HPDE6-E6E7 (cell line): Measurements from ENCODE around the gene STARD13.

Experiments used
- DNase-seq: peaks from one replicate; pipeline ENCODE4 v3.0.0; 2011; ENCODE audit warnings: missing footprints; ENCODE audit errors: extremely low spot score

STARD13 gene

DNA sequence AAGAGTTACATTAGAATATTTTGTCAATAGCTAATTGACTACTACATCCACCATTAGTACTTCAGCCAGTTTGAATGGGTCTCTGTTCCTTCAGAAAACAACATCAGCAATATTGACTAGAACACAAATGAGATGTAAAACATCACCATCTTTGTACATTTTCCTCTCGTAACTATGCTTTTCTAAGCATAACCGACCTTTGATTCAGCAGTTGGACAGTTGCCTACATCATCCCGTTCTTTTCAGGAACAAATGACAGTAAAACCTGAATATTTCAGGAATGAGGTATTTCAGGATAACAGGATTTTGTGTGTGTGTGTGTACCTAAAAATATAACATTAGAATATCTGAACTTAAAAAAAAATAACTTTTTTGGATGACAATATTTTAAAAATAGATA is 60.9 kb downstream of the STARD13 start:
- no peak for DNase-seq

DNA sequence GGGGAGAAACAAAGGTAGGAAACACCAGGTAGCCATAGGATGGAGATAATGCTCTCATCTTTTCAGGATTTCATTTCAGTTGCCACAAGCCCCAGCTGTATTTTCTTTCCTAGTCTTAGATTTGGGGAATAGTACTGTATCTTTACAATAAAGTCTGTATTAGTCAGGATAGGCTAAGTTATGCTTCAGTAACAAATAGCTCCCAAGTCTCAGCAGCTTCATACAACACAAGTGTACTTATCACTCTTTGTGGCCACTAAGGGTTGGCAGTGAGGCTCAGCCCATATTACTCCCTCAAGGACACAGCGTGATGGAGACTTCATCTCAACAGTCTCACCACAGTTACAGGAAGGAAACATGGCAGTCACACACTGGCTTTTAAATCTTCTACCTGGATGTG is 61.4 kb downstream of the STARD13 start:
- no peak for DNase-seq

DNA sequence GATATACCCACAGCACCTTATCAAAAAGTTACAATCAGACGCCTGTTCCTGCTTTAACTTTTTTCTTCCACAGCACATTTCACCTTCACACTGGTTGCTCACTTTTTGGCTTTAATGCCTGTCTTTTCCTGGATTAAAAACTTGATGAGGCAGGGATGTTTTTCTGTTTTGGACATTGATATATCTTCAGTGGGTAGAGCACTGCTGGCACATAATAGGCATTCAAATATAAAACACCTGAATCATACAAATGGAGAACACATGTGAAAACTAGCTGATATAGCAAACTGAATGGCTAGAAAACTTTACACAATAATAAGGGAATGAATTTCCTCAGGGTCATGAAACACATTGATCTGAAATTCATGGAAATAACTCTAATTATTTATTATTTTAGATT is 65.6 kb downstream of the STARD13 start:
- no peak for DNase-seq

DNA sequence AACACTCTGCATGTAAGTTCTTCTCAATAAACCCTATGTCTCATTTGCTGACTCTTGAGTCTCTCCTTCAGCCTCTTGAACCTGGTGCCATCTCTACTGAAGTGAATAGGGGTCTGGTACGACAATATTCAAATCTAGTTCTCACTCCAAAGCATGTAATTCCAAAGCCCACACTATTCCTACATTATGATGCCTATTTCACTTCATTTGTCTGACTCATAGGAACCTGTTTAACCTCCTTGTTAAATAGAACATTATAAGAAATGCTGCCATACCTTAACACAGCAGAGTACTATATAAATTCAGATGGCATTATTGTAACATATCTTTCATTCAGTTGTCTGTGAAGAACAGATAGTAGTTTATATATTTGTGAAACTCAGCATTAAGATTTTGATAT is 67.1 kb downstream of the STARD13 start:
- no peak for DNase-seq

DNA sequence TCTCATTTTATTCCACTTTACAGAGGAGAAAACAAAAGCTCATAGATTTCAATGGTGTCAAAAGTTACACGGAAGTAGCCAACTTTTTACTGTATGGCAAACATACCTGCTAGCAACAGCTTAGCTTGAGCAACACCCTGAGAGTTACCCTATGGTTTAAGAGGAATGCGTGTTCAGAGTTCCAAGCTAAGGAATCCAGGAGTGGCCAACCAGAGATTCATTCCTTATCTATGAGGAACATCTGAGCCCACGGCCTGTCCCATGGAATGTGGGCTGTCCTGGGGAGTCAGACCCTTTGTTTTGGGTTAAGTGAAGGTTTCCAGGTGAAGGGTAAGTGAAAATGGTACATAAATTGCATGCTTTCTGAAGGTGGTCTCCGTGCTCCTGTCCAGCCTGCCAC is 67.5 kb downstream of the STARD13 start:
- no peak for DNase-seq

DNA sequence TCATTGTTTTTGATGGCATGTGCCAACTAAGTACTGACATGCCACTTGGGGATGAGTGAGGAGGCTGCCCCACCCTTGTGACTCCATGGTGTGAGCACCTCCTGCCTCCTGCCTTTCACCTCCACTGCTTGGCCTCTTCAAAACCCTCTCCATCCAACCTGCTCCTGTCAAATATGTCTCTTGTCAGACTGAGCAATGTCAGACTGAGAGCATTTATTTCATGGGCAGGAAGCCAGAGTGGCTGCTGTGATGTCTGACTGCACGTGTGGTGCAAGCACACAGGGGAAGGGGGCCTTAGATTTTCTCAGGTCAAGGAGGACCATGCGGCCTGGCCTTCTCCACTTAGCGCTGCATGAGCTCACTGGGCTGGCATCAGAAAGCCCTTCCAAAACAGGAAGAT is 68.3 kb downstream of the STARD13 start:
- no peak for DNase-seq

DNA sequence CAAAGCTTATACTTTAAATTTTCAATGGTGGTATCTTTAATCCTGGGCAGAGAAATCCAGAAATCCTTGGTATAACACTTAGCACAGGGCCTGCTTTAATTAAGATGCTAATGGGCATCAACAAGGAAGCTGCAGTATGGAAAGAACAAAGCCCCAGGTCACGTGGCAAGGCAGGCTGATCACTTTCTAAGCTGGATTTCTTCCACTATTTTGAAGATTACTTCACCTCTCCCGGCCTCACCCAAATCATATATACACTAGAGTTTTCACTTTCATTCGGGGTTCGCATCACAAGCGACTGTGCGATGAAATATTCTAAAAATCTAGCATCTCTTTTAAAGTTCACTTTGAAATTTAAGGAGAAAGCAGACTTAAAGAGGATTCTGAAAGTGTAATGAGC is 71.8 kb downstream of the STARD13 start:
- no peak for DNase-seq

DNA sequence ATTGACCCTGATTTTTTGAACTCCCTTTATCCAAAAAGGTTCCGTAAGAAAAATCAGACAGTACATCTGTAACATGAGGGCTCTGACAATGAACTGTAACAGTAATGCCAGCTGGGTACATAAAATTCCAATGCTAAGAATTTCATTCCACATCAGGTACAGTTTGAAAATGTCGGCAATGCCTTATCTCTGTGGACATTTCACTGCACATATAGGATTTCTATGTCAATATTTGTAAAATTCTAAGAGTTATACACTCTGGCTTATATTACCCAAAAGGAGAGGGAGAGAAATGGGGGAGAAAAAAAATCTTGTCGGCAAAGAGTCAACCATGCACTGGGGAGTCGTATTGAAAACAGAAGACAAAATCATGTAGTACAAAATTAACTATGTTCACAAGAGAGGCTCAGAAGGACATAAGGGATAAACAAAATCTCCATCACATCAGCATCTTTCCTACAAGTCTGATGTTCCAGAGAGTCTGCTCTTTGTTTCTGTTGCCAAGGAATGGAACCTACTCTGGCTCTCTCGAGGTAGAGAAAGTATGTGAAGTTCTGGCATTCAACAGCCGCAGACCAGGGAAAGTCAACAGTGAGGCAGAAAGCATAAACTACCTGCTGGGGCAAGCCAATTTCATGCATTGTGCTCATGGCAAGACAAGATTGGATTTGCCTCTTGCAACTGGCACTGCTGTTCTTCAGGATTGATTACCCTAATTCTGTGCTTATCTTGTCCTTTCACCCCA is 72.4 kb downstream of the STARD13 start:
- no peak for DNase-seq

DNA sequence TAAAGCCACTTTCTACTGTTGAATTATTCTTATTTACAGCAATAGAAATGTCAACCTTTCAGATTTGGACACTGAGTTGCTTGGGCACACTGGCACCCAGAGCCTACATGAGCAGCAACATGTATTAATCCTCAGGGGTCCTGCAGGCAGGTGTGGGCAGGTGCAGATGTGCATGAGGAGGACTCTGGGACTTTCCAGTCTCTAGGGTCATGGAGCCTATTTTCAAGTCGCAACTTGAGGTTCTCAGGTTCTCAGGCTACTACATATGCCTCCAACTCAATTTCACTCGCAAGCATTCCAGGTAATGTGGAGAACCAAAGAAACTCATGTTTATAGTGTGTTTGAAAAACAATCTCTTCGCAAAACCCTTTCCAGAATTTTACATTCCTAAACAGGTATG is 73.2 kb downstream of the STARD13 start:
- DNase-seq = no peak

DNA sequence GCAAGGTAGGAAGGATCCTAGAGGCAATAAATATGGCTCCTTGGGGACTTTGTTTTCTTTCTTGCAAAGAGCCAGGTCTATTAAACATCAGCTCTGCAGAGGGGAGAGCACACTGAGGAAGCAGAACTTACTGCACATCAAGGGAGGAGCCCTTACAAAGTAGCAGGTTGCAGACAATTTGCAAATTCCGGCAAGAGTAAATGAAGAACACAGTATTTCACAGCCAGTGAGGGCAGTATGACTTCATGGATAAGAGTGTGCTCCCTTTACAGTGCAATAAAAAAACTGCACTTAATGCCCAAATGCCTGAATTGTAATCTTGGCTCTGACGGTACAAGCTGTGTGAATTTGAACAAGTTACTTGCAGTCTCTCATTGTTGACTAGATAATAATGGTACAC is 75.5 kb downstream of the STARD13 start:
- no peak for DNase-seq

DNA sequence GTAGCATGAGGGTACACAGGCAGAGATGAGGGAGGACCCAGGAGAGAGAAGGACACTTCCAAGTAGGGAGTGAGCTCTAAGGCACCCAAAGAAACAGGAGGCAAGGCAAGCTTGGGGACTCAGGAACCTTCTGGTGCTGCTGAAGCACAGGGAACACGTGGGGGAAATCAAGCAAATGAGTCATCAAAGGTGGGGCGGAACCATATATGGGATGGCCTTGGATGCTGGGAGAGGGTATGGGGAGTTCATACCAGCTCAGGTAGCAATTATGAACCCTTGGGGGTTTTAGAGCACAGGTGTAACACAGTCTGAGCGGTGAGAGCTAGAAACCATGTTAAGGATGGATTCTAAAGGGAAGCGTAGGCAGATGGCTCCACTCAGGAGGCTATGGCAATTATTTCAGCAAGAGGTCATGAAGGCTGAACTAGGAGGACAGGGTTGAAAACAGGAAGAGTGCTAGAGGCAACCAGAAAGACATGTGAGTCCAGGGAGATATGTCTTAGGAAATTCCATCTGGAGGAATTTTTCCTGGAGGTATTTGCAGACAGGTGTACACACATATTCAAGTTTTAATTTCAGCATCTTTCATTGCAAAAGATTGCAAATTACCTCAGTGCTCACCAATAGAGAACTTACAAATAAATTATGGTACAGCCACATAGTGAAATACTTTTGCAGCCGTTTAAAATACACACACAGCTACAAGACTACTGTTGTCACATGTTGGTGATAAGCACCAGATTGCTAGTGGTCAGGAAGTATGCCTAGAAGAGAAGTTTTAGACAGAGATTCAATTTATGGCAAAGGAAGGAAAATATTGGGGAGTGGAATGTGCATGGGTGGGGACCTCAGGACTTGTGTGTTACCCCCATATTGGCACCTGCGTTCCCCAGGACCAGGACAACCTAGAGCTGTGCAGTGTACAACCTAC is 77.0 kb downstream of the STARD13 start:
- DNase-seq = no peak

DNA sequence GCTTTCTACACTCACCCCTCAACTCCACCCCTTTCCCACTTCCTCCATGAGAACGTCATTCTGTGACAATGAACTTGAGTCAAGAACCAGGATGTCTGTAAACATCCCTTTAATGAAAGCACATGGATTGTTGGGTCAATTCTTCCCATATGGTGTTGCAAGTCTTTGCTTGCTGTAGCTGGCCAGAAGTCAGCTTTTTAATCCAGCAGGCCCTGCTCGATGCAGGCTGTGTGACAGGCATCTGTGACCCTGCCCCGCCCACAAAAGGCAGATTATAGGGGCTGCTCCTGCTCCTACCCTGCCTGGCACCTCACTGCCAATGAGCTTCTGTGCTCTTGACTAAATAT is 78.0 kb downstream of the STARD13 start:
- no peak for DNase-seq

DNA sequence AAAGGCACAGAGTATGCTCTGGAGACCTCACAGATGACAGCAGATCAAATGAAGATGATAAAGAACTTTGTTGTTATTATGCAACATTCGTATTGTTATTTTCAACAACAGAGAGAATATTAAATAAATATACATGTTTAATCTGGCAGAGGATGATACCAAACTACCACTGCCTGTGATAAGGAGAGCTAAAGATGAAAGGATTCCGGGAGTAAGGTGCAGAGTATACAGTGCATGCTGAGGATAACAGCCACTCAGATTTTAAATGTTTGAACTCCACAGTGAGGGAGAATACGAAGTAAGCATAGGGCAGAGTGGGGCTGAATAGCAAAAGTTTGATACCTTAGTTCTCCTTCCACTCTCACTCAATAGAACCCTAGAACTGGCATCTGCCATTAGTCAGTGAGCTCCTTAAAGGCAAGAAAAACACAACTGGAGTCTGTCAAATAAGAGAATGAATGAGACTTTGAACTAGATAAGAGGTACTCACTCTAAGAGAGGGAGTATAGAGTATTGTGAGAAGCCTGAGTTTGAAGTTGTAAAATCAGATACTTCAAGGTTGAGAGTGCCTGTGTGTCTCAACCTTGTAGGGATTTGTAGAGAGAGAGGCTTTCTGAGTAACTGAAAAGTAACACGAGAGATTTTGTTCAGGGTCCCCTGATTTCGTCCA is 78.5 kb downstream of the STARD13 start:
- no peak for DNase-seq

DNA sequence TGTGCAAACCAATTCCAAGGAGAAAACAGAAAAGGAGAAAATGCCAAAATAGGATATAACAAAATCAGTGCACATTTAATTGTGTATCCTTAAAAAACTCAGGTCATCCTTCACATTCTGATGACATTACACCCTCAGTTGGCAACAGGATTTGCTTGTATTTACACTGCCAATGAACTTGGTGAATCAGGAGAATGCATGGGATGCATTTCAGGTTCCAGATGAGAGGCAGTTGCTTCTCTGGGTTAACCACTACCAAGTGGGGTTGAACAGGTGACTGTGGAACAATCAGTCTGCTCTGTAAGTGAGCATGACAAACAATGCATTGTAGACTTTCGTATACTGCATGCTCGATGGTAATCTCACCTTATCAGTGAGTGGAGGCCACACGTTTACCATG is 79.1 kb downstream of the STARD13 start:
- no peak for DNase-seq

DNA sequence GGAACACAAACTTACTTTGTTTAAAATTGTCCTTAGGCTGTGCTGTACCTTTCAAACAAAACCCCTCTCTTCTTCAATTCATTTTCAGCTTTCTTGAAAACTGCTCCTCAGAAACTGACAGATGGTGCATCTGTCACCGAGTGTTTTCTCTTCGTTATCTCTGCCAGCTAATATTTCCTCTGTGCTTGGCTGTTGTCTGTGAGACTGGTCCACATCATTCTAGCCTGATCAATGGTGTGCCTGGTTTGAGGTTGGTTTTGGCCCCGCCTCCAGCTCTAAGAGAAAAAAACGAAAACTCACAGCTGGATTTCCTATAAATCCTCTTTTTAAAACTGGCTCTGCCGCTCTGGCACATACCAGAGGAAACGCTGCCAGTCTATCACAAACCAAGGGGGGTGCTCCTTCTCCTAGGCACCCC is 79.7 kb downstream of the STARD13 start:
- DNase-seq = no peak

DNA sequence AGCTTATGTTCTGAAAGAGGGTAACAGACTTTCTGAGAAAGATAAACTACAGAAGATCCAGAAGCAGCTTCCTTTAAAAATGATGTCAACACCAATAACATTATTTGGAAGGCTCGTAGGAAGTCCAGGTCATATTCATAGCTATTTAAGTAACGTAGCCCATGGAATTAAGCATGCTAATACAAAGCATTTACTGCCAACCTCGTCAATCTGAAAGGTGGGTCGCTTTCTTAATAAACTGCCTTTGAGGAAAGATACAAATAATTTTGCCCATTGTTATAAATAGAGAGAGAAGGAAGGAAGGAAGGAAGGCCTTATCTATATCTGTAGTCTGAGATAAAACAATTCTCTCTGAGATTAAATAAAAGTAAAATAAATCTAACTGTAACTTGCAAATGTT is 80.3 kb downstream of the STARD13 start:
- DNase-seq = no peak

DNA sequence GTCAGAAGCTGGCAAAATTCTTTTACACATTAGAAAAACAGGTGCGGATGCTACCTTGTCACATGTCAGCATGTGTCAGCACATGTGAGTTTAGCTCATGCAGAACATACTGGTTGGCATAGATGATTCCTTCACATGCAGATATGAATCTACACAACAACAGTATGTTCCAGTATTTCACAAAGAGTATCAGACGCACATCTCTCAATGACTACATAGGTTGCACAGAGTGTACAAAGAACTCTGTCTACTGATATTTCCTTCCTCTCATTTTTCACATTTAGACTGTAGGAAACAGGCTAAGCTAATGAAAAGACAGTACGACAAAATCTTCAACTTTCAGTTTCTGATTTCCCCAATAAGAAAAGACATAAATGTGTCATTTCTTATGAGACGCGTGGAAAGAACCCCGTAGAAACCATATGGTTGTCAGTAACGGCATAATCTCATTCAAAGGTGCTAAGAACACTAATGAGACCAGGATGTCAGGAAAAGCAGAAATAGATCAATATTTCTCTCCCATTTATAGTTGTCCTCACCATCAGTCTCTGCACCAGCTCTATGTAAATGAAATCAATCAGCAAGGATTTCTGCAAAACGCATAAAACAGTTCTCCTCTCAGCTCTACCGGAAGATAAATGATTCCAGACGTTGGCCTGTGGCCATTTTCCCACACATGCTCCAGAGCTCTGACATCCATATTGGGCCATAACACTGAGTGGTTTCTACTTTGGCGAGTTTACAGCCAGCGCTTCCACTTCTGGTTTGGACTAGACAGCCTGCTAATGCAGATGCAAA is 81.2 kb downstream of the STARD13 start:
- DNase-seq = no peak

DNA sequence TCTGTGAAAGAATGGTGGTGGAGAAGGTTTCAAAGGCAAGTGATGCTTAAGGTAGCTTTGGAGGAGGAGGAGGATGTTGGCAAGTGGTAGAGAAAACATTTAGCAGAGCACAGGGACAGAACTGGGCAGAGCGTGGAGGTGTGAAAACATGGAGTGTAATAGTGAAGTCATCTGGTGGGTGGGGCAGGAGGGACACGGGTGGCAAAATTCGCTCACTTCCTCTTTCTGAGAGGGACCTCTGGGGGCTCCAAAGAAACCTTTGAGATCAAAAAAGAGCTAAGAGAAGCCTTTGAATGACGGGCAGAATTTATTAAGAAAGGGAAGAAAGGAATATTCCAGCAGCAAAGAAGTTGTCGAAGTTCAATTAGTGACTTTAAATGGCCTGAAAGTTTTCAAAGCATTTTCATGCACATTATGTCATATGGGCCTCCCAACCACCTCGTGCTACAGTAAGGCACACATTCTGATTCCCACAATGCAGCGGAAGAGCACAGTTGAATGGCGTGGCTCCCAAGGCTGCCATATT is 82.8 kb downstream of the STARD13 start:
- DNase-seq = no peak

DNA sequence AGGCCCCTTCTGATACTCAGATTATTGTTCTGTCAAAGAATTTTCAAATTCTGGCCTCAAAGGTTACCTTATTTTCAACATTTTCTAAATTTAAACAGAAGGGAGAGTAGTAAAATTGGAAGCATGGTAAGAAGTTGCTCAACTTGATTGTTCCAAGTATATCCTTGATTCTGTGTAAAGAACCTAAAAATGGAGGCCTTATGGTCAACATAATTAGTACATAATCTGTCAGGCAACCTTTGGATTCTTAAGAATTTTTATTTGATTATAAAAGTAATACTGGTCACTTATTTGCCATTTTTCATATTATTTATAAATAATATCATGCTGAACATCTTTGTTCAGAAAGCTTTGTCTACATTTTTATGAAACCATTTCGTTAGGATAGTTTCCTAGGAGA is 83.9 kb downstream of the STARD13 start:
- no peak for DNase-seq

DNA sequence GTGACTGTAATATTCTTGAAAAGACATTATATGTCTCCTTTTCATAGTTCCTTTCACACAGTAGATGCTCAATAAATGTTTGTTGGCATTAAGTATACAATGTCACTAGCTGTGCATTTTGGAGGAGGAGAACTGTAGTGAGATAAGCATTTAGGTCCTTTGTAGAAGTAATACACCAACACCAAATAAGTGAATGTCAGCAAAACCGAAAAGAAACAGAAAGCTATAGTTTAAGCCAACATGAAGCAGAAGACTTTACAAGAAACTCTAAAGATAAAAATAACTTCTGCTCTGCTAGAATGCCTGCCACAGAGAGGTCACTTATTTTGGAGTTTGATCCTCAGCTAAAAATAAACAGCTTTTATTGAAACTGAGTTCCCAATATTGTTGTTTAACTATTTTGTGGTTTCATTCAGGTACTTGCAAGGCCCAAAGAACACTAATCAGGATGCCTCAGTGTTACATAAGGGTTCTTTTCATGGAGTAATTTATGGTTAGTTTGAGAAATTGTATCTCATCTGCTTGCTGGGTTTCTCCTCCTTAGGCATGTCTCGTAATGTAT is 86.2 kb downstream of the STARD13 start:
- no peak for DNase-seq

DNA sequence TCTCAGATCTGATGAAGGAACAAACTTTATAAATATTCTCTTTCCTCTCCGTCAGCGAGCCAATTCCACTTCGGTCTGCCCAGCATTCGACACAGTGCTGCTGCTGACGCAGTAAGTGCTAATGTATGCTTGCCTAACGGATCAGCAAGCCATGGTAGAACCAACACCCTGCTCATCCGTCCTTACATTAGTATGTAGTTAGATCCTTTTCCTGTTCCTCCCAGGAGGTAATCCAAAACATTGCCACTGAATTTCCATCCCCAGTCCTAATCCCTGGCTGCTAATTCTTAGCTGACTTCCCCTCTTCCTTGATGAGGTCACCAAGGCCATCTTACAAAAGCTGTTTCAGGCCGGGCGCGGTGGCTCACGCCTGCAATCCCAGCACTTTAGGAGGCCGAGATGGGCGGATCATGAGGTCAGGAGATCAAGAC is 88.0 kb downstream of the STARD13 start:
- no peak for DNase-seq
